Muscle of arm (tissue), 12 donors: ENCODE results near the gene PRF1. TPM values are rescaled to one million over a fixed set of nuclear protein-coding genes. Genes with fewer than 3 reads are reported as not detected.

ENCODE experiments used
- DNase-seq: peaks from one replicate; pipeline ENCODE4 v3.0.0-alpha.2; 2013
- polyA plus RNA-seq, 12 donors: library from polyadenylated mRNA; unstranded; fragments of 120-200 nt; gene quantifications; one replicate each; pipeline ENCODE4 v1.2.1, GENCODE V29; 2013; ENCODE audit not compliant: insufficient read length in 12 of 12

The PRF1 gene
- polyA plus RNA-seq, 12 donors: 0.31 to 1.8 (median 0.90) TPM; not detected in 2

DNA sequence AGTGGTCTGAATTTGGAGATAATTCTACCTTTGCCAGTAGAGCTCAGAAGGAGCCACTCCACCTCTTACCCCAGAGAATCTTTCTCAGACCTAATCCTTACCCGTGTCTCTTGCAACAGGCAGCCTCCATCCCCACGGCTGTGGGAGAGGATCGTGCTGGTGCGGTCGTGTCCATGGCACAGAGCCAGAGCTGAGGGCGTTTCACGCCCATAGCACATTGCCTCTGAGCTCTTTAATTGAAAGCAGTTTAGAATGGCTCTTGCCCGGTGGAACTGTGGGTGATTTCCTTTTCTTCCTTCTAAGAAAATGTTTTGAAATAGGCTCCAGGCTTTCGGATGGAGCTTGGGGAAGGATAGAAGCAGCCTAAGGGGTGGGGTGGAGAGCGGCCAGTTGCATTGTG lies 41.5 kb downstream of the PRF1 start:
- no peak for DNase-seq

DNA sequence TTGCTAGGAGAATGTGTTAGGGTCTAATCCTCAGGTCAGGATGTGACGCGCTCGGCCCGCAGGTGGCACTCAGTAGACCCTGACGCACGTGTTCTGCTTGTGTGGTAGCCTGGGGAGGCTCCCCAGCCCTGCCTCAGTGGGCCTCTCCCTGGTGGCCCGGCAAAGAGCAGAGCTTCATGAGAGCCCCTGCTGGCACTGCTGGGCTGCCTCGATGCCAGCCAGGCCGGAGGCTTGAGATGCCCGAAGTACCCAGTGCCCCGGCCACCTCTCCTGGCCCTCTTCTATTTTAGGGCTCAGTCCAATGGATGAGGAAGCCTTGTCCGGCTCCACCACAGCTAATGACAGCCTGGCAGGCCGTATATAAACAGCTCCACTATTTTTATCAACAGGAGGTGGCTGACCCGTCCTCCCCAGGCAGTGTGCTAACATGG lies 42.0 kb downstream of the PRF1 start:
- DNase-seq: no peak

DNA sequence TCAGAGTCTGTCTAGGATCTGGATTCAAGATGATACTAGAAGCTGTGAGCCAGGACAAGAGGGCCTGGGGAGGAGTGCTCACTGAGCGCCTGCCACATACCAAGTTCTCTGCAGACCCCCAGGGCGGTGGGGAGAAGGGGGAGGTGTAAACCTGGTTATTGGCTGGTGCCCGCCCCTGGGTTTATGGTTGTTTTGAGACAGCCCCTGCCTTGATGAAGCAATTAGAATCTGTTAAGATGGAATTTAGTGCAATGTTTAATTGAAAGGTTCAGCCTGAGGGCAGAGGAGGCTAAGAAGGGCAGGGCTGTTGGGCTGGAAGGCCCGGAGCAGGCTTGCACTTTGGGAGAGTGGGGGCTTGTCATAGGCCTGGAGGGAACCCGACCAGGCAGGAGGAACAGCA lies 42.7 kb downstream of the PRF1 start:
- DNase-seq: no peak

DNA sequence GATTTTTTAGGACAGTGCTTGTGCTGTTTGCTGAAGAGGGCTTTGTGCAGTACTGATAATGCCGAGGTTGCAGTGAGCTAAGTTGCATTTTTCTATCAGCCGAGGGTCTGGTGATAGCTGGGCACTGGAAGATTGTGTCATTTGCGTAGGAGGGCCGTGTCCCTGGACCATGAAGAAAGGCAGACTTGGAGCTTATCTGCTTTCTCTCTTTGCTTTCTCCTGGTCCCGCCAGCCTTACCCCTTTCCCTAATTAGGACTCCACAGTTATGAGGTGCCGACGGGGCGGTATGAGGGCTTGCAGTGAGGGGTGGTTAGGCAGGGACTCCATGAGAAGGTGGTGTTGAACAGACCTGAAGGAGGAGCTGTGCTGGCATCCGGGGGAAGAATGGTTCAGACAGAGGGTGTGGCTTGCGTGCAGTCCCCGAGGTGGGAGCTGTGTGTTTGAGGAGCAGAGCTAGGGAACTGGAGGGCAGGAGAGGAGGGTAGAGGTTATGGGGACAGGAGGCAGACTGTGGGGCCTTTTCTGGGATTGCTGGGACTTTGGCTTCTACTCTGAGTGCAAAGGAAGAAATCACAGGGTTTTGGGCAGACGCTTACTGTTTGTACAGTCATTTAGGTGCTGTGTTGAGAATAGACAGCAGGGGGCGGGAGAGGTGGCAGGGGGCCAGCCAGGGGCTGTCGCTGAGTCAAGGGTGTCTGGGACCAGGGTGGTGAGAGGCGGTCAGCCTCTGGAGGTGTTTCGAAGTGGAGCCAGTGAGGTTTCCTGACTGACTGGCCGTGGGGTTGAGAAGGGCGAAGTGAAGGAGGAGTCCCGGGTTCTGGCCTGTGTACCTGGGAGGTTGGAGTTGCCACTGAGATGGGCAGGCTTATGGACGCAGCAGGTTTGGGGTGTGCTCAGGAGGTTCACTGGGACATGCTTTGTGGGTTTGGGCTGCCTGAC lies 43.4 kb downstream of the PRF1 start:
- DNase-seq: peak; percentile 64

DNA sequence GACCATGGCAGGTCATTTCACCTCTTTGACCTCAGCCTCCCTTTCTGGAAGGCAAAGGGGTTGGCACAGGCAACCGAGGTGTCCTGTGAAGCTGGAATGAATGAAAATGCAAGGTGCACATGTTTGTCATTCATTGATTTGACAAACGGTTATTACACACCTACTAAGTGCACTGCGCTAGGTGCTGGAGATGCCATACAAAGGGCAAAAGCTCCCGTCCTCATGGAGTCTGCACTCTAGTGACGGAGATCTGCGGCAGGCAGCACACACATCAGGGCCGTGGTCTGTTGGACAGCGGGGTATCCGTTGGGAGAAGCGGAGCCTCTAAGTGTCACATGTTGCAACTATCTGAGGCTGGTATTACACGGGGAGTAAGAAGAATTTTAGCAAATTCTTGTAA lies 44.2 kb downstream of the PRF1 start:
- no peak for DNase-seq

DNA sequence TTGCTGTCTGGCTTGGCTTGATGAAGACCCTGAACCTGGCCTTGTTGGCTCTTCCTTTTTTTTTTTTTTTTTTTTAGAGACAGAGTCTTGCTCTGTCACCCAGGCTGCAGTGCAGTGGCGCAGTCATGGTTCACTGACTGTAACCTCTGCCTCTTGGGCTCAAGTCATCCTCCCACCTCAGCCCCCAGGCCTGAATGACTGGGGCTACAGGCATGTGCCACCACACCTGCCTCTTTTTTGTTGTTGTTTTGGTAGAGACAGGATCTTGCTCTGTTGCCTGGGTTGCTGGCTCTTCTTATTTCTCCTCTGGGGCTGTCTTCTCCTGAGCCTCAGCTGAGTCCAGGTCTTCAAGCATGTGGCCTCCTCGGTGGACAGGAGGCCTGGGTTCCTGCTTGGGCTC lies 44.7 kb downstream of the PRF1 start:
- DNase-seq: no peak

DNA sequence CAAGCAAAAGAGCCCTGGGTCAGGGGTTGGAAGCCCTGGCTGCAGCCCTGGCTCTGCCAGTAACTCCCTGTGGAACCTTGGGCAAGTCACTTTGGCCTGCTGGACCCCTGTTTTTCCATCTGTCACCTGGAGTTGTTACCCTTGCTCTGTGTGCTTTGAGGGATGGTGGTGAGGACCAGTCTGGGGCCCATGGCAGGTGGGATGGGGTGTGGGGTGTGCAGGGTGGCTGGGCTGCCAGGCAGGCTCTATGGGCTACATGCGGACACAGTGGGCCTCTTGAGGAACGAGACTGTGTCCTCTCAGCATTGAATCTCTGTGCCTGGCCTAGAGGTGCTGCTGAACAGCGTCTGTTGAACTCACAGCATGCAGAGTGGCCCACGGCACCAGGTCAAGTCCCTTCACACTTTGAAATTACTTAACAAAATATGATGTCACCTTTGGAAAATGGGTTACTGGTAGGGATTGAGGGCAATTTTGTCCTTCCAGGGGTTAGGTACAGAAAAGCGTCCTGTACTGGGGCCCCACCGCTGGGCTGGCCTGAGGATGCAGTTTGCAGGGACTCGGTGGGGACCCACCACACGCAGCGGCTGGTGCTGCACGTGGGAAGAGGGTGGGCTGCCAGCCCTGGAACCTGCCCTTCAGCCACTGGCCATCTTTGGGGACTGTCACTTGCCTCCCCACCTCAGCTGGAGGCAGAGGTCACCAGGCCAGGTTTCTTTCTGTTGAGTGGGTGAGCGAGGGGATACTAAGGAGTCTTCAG lies 45.3 kb downstream of the PRF1 start:
- DNase-seq: no peak

DNA sequence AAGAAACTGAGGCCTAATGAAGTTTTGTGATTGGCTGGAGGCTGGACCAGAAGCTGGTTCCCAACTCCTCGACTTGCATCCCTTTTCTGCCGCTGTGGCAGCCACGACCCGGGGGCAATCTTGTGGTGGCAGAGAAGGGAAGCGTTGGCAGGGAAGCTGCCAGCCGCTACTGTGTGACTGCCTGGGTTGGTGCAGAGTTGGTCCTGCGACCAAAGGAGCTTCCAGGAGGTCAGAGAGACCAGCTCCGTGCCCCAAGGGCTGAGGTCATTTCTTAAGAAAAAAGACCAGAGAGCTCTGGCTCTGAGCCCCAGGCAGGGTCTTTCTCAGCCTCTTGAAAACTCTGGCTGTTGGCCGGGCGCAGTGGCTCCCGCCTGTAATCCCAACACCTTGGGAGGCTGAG lies 47.2 kb downstream of the PRF1 start:
- no peak for DNase-seq

DNA sequence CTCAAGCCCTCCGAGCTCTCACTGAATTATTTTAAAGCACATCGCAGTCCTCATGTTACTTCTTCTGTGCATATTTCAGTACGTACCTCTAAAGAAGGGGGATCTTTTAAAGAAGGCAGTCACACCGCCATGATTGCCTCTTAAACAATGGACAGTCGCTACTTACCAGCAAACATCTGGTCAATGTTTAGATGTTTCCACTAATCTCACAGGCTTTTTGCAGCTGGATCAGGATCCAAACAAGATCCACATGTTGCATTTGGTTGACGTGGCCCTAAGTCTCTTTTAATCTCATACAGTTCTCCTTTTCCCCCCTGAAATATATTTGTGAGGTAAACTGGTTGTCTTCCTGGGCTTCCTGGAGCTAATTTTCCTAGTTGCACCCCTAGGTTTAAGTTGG lies 50.0 kb downstream of the PRF1 start:
- peak; percentile 48 for DNase-seq

DNA sequence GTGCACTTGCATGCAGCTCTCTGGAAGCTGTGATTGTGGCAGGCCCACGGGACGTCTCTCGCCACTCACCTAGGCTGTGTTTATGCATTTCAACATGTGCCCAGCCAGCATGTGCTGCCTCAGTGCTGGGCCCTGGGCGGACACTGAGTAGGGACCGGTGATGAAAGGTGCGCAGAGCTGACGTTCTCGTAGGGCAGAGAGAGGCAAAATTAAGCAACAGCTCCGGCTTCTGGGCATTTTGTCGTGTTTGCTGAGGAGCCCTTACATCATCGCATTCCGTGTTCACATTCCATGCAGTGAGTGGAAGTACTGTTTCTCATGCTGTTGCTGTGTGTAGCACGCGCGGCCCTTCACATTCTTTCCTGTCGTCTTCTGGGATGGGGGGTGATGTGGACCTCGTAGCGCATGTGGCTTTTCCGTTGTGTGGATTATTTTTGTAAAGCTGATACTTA lies 50.5 kb downstream of the PRF1 start:
- peak; percentile 67 for DNase-seq

DNA sequence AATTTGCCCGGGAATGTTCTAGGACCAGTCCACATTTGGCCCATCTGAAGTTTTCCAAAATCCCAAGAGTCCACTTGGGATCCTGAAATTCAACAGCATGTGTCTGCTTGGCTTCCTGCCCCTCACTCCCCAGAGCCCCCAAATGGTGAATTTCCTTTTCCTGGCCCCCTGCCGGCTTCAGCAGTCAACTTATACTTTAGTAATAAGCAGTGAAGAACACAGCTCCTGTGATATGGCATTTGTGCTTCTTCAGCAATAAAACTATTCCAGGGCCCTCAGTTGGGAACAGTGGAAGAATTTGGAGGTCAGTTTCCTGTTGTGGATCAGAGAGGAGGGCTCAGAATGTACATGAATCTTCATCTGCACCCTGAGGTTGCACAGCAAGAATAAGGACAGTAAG lies 51.1 kb downstream of the PRF1 start:
- peak; percentile 49 for DNase-seq

DNA sequence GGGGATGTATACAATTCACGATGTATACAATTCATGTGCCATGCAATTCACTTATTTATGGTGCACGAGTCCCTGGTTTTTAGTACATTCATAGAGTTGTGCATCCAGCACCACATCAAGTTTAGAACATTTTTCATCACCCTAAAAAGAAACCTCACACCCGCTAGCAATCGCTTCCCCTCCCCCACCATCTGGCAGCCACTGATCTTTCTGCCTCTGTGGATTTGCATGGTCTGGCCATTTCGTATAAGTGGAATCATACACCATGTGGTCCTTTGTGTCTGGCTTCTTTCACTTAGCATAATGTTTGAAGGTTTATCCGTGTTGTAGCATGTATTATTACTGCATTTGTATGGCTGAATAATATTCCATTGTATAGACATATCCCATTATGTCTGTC lies 52.1 kb downstream of the PRF1 start:
- DNase-seq: no peak

DNA sequence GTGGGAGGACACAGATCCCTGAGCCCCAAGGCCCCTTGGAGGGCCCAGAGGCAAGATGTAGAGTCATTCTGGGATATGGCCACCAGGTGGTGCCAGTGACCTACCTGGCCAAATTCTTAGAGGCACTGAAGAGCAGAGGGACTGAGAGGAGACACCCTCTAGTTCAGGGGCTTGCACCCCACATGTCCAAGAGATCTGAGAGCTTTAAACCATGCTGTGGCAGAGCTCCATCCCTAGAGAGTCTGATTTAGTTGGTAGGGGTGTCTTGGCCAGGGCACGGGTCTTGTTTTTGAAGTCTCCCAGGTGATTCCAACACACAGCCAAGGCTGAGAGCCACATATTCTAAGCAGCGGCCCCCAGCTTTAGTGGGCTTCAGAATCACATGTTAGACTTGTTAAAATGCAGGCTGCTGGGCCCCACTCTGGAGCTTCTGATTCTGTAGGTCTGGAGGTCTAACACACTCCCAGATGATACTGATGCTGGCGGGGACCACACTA lies 52.5 kb downstream of the PRF1 start:
- DNase-seq: peak; percentile 75

DNA sequence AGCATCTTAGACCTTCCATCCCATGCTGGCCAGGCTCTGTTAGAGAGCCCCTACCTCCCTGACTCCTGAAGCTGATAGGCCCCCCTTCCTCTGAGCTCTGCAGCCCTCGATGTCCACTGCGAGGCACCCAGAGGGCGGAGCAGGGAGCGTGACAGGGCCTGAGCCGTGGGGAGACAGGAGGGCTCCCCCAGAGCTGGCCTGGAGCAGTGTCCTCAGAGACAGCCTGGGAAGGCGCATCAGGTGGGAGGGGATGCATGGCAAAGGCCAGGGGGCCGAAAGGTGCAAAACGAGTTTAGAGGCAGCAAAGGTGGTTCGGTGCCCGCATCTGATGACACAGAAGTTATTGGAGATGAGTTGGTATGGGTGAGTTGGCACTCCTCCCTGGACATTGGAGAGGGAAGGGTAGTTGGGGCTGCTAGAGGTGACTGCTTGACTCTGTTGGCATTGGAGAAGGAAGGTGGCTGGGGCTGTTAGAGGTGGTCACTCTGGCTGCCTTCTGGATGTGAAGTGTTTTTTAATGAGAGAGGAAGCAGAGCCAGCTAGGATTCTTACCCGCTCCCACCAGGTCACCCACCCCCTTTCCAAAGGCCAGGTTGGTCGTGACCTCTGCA lies 53.1 kb downstream of the PRF1 start:
- DNase-seq: no peak

Other genes with a start within 250 kb of the PRF1 start
- 100 to 1,000 TPM in 1 of 12 donors, 10 to 100 TPM in 11; 17.7 to 148 (median 36.2) TPM for gene LRRC20, start 220.1 kb downstream of the PRF1 start, polyA plus RNA-seq
- gene EIF4EBP2, start 198.6 kb downstream of the PRF1 start, polyA plus RNA-seq: 100 to 1,000 TPM in 1 of 12 donors, 10 to 100 TPM in 11; 55.8 to 114 (median 69.6) TPM
- gene NODAL, start 161.1 kb downstream of the PRF1 start, polyA plus RNA-seq: under 1 TPM in 10 of 12 donors, not detected in 2; 0.16 to 0.78 (median 0.38) TPM
- 10 to 100 TPM in 11 of 12 donors, not detected in 1; 10.7 to 17.9 (median 13.8) TPM for gene PALD1, start 124.0 kb downstream of the PRF1 start, polyA plus RNA-seq
- gene ADAMTS14, start 69.8 kb upstream of the PRF1 start, polyA plus RNA-seq: 10 to 100 TPM in 11 of 12 donors, not detected in 1; 12.7 to 28.2 (median 16.0) TPM
- under 1 TPM in 2 of 12 donors, not detected in 10; 0.40 to 0.44 TPM for gene TBATA, start 182.6 kb upstream of the PRF1 start, polyA plus RNA-seq
- gene SGPL1, start 213.2 kb upstream of the PRF1 start, polyA plus RNA-seq: 10 to 100 TPM in 11 of 12 donors, not detected in 1; 22.8 to 33.0 (median 25.1) TPM